ENCODE results near the gene DMRTA2.

The DMRTA2 gene

GRCh38 chr1:50422946-50423669 is at the start of gene DMRTA2:
Gene DMRTA2 (minus strand): TSS chr1:50423443. CDS start chr1:50421536, 1,907 bp downstream.
- peak; percentile 48 for DNase-seq (ENCODE audit: low spot score)

- no peak for DNase-seq (ENCODE audit: low spot score)
Measured at GRCh38 chr1:50471967-50472366, 48.7 kb upstream of the DMRTA2 start.

GRCh38 chr1:50462964-50463363 is 39.7 kb upstream of the DMRTA2 start:
- DNase-seq (ENCODE audit: low spot score): no peak

- no peak for DNase-seq (ENCODE audit: low spot score)
Measured at GRCh38 chr1:50458507-50458906, 35.3 kb upstream of the DMRTA2 start.

GRCh38 chr1:50454911-50455310 is 31.7 kb upstream of the DMRTA2 start:
- no peak for DNase-seq (ENCODE audit: low spot score)

- no peak for DNase-seq (ENCODE audit: low spot score)
Measured at GRCh38 chr1:50453266-50453665, 30.0 kb upstream of the DMRTA2 start.

- DNase-seq (ENCODE audit: low spot score): no peak
Measured at GRCh38 chr1:50452700-50453099, 29.5 kb upstream of the DMRTA2 start.

GRCh38 chr1:50450861-50451653 is 27.8 kb upstream of the DMRTA2 start:
- no peak for DNase-seq (ENCODE audit: low spot score)

- DNase-seq (ENCODE audit: low spot score): no peak
Measured at GRCh38 chr1:50447961-50448360, 24.7 kb upstream of the DMRTA2 start.

- no peak for DNase-seq (ENCODE audit: low spot score)
Measured at GRCh38 chr1:50441183-50441582, 17.9 kb upstream of the DMRTA2 start.

GRCh38 chr1:50438945-50439344 is 15.7 kb upstream of the DMRTA2 start:
- DNase-seq (ENCODE audit: low spot score): no peak

GRCh38 chr1:50436489-50436888 is 13.2 kb upstream of the DMRTA2 start:
- no peak for DNase-seq (ENCODE audit: low spot score)

- no peak for DNase-seq (ENCODE audit: low spot score)
Measured at GRCh38 chr1:50430010-50430405, 6.8 kb upstream of the DMRTA2 start.

- no peak for DNase-seq (ENCODE audit: low spot score)
Measured at GRCh38 chr1:50427818-50428779, 4.9 kb upstream of the DMRTA2 start.

GRCh38 chr1:50427086-50427817 is 4.0 kb upstream of the DMRTA2 start:
- DNase-seq (ENCODE audit: low spot score): no peak

GRCh38 chr1:50426702-50427085 is 3.5 kb upstream of the DMRTA2 start:
- no peak for DNase-seq (ENCODE audit: low spot score)

- no peak for DNase-seq (ENCODE audit: low spot score)
Measured at GRCh38 chr1:50426108-50426700, 3.0 kb upstream of the DMRTA2 start.

- no peak for DNase-seq (ENCODE audit: low spot score)
Measured at GRCh38 chr1:50425376-50426107, 2.3 kb upstream of the DMRTA2 start.

- no peak for DNase-seq (ENCODE audit: low spot score)
Measured at GRCh38 chr1:50424884-50425375, 1.7 kb upstream of the DMRTA2 start.
